ENCODE measurements around the gene PAK1. TPM values are rescaled to one million over a fixed set of nuclear protein-coding genes. Genes with fewer than 3 reads are reported as not detected.

PAK1 gene
- total and polyA plus RNA-seq, 2 of the 4 experiments (the other 2 are of a cell fraction), result 34.3 to 60.6 TPM

- in situ Hi-C loops (cut with MboI; ENCODE audit: low sequenced_read_pairs) (no loop called here), dilution Hi-C loops (cut with HindIII; ENCODE audit: low sequenced_read_pairs, unreplicated experiment) (no loop called here), intact Hi-C loops (cut with micrococcal nuclease) (no loop called here)
- H3K9ac ChIP-seq (ENCODE audit: low read depth, low read length), result no peak overlapping the region
- no peak overlapping the region for H3K27ac ChIP-seq (ENCODE audit: insufficient read depth, low read length)
- no peak overlapping the region for H3K23ac ChIP-seq (ENCODE audit: low read depth, low read length)
- DNase-seq, result no peak
- H3K79me1 ChIP-seq (ENCODE audit: low read depth in 1 of 2, low read length in 2 of 2), result 0 out of 4 replicates have a peak, but pooled peaks cover 0 to 2% of the 10 kb centered on the region in 2 experiments
- ATAC-seq (ENCODE audit: low read depth), result no peak
- no peaks in the 10 kb centered on the region for H3K27me3 ChIP-seq (ENCODE audit: control insufficient read depth, insufficient read depth, low read length)
- H3K4me2 ChIP-seq (ENCODE audit: low read depth, low read length), result no peak overlapping the region
- no peak overlapping the region for H4K91ac ChIP-seq (ENCODE audit: insufficient read depth, low read depth, low read length)
- TF ChIP-seq USF2 (IDR thresholded peaks at IDR 0.05; ENCODE audit: low read depth, low read length) (no peak), NFE2L2 (IDR thresholded peaks at IDR 0.05; ENCODE audit: low read depth, low read length) (no peak), RCOR1 (IDR thresholded peaks at IDR 0.05; ENCODE audit: insufficient replicate concordance, low read length) (no peak), CEBPB (IDR thresholded peaks at IDR 0.05; ENCODE audit: low read depth, low read length) (no peak), MAZ (IDR thresholded peaks at IDR 0.05; ENCODE audit: borderline replicate concordance, low read depth, low read length) (no peak), RFX5 (IDR thresholded peaks at IDR 0.05; ENCODE audit: low read depth, low read length) (no peak), SMC3 (IDR thresholded peaks at IDR 0.05; ENCODE audit: low read depth, low read length) (no peak), BHLHE40 (IDR thresholded peaks at IDR 0.05; ENCODE audit: low read depth, low read length) (no peak), FOS (IDR thresholded peaks at IDR 0.05; ENCODE audit: low read depth, low read length) (no peak), RAD21 (IDR thresholded peaks at IDR 0.05; ENCODE audit: low read length) (no peak), CTCF (conservative IDR thresholded peaks at IDR 0.05; ENCODE audit: low read depth, low read length) (no peak), POLR2A (IDR thresholded peaks at IDR 0.05; ENCODE audit: low read depth, low read length) (no peak), MXI1 (IDR thresholded peaks at IDR 0.05; ENCODE audit: borderline replicate concordance, low read depth, low read length) (no peak), MAFK (IDR thresholded peaks at IDR 0.05; ENCODE audit: low read depth, low read length) (no peak), ELK1 (IDR thresholded peaks at IDR 0.05; ENCODE audit: borderline replicate concordance, low read depth, low read length) (no peak), CHD1 (IDR thresholded peaks at IDR 0.05; ENCODE audit: low read depth, low read length) (no peak)
- H2BK5ac ChIP-seq (ENCODE audit: low read depth, low read length, poor library complexity, severe bottlenecking), result no peak overlapping the region
- H2AK9ac ChIP-seq (replicated peaks; ENCODE audit: low read depth, low read length, poor library complexity), result no peak overlapping the region
- H4K20me1 ChIP-seq (ENCODE audit: insufficient read depth, low read length), result no peaks in the 10 kb centered on the region
- POLR2A ChIA-PET (ENCODE audit: unreplicated experiment), result no interaction called here
- H3K4me3 ChIP-seq (ENCODE audit: insufficient read depth, low read depth, low read length), result no peak overlapping the region
- no peak overlapping the region for H4K8ac ChIP-seq (ENCODE audit: low read depth in 2 of 2, low read length in 2 of 2)
- no peaks in the 10 kb centered on the region for H3K9me3 ChIP-seq (ENCODE audit: control insufficient read depth, insufficient read depth, low read length)
- H3K56ac ChIP-seq (ENCODE audit: extremely low read depth, insufficient read depth, low read length), result no peak overlapping the region
- no peak overlapping the region for H3K4ac ChIP-seq (ENCODE audit: low read depth, low read length)
- H2BK15ac ChIP-seq (ENCODE audit: low read depth, low read length), result no peak overlapping the region
- no peak overlapping the region for H2BK120ac ChIP-seq (ENCODE audit: low read depth, low read length)
- H3K14ac ChIP-seq (replicated peaks; ENCODE audit: low read depth, low read length), result no peak overlapping the region
- H3K36me3 ChIP-seq (ENCODE audit: control insufficient read depth, insufficient read depth, low read length), result peaks cover 2% of the 10 kb centered on the region
- H3K9me1 ChIP-seq (ENCODE audit: insufficient read depth, low read length), result peaks cover 2% of the 10 kb centered on the region; the same call in 1 of the 2 replicates
- H2AFZ ChIP-seq (replicated peaks; ENCODE audit: low read length, poor library complexity), result no peak overlapping the region
- H3K18ac ChIP-seq (ENCODE audit: low read depth, low read length), result no peak overlapping the region
- no TSS peak for BruUV-seq (replicated peaks)
- no peak overlapping the region for H2BK20ac ChIP-seq (ENCODE audit: low read depth, low read length)
- CTCF ChIA-PET, result interaction anchor here (0.9 kb wide), 1 partner anchor 14 kb away, joined by 3 read pairs; no protein-coding TSS in a partner anchor
- no peak overlapping the region for H4K5ac ChIP-seq (ENCODE audit: low read depth, low read length)
- peaks cover 1% of the 10 kb centered on the region; the same call in 1 of the 2 replicates for H3K4me1 ChIP-seq (ENCODE audit: control insufficient read depth, insufficient read depth, low read length)
- H2AK5ac ChIP-seq (ENCODE audit: low read depth, low read length), result no peak overlapping the region
Observed at GRCh38 chr11:77371646-77372045, 102.2 kb downstream of the PAK1 start.

All from IMR-90 (cell line).